NCI-H2227 (cell line): ENCODE data around the gene RHBDD1.

Experiments used
- DNase-seq: peaks from one replicate; lab custom pipeline; 2025; ENCODE audit not compliant: unreplicated experiment; lab: John Stamatoyannopoulos, UW

The RHBDD1 gene

DNA sequence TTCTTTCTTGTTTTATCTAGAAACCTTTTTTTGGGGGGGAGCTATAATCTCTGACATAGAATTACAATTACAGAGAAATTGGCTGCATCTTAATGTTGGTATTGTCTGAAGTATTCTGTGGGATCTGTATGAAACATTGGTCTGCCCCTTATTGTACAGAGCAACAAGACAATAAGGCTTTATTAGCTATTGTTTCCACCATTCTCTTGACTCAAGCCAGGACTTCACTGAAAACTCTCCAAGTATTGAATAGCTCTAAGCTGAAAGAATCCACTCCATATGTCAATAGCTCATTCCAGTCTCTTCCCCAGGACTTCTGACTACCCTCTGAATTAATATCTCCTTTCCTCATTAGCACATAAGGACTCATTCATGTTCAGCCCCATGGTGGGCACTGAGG, 77.8 kb downstream of the RHBDD1 start:
- no peak for DNase-seq

DNA sequence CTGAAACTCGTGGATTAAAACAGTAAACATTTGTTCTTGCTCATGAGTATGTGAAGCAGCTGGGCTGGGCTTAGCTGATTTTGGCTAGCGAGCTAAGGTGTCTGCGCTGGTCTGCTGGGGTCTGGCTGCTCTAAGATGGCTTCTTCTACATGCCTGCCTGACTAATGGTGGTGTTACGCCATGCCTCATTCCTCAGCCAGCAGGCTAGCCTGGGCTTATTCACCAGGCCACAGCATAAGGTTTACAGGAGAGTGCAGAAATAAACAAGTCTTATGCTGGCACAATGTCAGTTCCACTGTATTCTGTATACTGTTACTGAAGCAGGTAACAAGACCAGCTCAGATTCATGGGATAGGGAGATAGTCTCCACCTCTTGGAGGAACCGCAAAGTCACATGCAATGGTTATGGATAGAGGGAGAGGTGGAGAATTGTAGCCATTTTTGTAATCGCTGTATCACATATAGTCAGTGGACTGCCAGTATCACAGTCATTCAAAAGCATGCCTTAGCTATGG, 80.0 kb downstream of the RHBDD1 start:
- no peak for DNase-seq

DNA sequence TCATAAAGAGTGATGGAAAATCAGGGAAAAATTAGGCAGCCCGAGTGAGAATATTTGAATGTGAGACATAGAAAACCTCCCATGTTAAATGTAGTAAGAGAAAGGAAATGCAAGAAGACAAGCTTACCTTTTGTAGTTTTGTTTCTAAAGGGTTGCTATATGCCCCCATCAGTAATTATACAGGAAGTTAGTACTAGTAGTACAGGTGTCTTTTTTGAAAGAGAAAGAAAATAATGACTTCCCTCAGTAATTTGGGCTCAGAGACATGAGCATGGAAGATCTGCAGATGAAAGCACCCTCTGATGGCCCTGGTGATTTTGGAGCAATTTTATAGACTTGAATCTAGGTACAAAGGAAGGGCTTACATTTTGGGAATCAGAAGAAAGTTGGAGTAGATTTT, 80.8 kb downstream of the RHBDD1 start:
- DNase-seq, result no peak

DNA sequence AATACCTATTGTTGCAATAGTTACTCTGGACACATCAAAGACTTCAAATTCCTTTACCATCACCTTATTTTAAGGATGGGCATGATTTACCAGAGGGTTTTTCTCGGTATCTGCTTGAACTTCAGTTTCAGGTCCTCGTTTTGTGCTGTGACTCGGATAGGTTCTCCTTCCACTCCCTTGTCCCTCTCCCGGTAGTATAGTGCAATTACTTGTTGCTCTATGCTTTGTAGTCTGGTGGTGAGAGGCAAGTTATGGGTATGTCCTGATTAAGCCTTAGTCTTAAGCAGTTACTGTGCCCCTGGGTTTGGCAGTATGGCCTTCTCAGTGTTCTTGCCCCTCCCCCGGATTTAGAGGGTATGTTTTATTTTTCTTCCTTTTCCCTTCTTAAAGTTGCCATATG, 96.6 kb downstream of the RHBDD1 start:
- DNase-seq, result no peak

DNA sequence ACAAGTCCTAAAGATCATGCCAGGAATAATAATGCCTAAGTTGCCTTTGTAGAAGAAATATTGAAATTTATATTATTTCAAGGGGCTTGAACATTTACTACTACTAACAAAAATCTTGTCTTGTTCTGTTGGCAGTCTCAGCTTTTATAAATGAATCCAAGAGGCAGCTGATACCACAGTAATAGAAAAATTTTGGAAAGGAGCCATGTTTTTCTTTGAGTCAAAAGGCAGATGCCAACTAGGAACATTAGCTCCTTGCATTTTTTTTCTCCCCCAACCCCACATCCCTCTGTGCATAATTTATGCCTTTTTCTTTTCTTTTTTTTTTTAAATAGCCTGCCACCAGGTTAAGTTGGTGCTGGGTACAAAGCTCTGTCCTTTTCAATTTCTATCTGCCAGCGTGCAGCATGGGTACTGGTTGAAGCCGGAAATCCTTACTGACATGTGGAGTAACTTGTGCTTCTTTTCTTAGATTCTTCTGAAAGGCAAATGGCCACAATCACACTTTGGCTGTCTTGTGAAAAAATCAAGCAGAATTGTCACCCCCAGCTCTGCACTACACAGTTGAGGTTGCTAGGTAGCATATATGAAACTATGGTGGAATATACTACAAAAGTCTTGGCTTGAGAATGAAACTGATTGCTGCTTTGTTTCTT, 98.8 kb downstream of the RHBDD1 start:
- DNase-seq, result no peak

DNA sequence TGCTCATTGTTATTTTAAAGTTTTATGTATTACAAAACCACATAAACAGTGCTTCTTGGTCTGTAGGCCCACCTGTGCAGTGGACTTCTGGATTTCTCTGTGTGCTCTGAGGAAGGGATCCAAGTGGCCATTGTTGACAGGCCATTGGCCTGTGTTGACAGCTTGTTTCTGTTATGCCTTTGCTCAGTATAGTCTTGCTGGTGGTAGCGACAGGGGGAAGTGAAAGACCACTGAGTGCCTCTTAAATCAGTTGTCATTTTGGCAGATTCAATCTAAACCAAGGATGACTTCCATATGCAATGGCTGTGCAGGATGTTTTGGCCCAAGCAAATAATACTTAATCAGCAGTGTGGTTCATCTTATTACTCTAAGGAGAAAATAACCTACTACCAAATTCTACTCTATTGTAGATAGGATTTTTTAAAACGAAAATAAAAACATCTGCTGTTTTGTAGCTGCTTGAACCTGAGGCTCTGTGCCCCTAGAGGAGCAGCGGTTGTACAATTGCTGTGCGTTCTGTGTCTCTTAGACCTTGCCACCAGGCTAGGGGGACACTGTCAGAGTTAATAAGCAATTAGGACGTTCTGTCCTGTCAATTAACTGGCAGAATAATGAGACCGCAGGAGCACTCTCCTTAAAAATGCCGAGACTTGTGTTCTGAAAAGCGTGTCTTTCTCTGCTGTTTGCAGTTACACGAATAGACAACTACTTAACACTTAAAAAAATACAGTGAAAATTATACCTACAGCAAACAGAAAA, 108.2 kb downstream of the RHBDD1 start:
- DNase-seq, result no peak

DNA sequence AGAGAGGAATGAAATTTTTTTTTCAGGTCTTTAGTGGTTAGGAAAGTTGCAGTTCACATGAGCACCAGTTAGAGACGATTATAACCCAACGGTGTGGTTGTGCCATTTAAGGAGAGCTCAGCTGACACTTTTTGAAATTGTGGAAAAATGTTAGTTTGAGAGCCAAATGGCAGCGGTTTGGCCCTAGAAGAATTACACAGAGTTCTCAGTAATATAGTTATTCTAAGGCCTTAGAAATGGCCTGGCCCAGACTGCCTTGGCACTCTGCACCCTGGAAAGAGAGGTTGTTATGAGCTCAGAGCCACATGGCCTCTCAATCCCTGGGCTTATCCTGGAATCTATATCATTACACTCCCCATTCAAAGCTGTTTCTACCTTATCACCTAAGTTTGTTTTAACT, 117.4 kb downstream of the RHBDD1 start:
- DNase-seq, result no peak

DNA sequence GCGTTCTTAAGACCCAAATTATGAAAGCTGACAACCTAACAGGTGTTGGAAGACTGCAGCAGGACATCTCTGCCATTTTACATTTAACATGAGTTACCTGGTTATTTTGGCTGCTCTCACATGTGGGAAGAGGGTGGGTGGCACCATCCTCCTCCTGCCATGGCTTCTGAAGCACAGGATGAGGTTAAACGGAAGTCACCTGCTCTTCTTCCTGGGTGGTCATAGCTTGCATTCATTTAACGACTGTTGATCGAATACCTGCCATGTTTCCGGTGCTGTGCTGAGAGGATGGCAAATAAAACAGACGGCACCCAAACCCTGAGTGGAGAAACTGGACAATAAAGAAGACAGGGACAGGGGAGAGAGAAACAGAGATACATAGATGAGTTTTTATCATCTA, 118.0 kb downstream of the RHBDD1 start:
- DNase-seq, result no peak

DNA sequence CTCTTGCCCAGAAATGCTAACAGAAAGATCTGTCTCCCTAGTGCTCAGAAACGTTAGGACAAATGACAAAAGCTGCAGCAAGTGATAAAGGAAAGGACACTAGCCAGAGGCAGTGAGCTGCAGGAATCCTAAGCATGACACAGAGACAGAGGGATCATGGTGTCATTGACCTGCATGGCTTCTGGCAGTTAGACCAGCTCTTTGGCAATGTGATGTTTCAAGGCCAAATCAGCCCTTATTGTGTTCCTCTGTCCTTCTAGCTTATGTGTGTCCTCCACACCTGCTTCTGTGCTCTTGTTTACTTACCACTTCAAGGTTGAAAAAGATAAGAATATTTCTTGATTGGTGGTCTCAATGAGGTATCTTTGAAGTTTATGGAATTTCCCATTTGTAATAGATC, 120.8 kb downstream of the RHBDD1 start:
- DNase-seq, result no peak

DNA sequence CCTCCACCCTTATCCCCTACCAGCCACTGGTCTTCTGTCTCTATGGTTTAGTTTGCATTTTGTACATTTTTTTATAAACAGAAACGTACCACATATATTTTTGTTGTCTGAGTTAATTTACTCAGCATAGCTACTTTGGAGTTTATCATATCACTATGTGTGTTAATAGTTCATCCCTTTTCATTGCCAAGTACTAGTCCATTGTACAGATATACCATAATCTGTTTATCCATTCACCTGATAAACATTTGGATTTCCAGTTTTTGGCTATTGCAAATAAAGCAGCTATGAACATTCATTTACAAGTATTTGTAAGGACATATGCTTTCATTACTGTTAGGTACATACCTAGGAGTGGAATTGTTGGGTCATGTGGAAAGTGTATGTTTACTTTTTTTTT, 123.6 kb downstream of the RHBDD1 start:
- no peak for DNase-seq

DNA sequence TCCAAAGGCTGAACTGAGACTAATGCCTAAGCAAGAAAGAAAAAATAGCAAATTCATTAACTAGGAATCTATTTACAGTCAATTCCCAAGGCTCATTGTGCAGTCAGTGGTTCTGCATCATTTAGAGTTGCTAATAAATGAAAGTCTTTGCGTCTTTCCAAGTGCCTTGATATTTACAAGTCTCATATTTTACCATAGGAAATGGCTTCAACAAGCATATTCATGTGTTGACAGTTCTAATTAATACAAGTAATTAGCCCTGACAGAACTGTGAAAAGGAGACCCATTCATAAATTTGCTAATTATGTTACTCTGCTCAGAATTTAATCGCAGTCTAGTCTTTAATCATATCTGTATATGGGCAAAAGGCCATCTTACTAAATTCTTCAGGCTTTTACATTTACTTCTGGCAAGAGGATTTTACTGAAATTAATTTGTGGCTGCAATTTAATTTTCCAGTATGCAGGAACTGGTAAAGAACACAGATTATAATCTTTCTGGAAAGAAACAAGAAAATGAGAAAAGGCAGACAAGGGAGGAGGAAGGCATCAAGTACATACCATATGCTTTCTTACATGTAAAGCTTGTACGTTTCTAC, 126.4 kb downstream of the RHBDD1 start:
- no peak for DNase-seq

DNA sequence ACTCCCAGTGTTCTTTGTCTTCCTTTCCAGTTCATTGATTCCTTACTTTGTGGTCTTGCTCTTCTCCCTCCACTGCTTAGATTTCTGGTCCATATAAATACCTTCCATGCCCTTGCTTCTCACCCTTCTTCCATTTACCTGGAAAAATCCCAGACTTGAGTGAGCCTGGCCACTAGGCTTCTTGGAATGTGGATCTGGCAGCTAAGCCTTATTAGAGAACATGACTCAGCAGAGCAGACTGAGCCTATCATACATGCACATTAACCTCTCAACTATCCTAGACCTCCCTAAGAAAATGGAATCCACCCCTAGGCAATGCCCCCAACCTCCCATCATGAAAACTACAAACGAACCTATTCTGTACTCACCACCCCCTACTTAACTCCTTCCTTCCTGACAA, 127.7 kb downstream of the RHBDD1 start:
- DNase-seq, result no peak

DNA sequence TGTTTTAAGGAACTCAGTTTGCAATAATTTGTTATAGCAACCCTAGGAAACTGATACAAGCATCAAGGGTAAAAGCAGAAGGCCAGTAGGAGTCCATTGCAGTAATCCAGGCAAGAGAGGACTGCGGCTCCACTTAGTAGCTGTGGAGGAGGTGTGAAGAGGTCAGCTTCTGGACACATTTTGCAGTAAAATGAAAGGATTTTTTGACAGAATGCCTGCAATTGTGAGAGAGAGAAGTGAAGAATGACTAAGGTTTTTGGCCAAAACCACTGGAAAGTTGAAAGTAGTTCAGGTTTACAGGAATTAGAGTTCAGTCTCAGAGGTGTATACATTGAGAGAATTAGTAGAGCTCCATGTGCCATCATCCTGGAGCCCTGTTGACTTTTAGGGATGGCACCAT, 129.5 kb downstream of the RHBDD1 start:
- DNase-seq, result no peak

DNA sequence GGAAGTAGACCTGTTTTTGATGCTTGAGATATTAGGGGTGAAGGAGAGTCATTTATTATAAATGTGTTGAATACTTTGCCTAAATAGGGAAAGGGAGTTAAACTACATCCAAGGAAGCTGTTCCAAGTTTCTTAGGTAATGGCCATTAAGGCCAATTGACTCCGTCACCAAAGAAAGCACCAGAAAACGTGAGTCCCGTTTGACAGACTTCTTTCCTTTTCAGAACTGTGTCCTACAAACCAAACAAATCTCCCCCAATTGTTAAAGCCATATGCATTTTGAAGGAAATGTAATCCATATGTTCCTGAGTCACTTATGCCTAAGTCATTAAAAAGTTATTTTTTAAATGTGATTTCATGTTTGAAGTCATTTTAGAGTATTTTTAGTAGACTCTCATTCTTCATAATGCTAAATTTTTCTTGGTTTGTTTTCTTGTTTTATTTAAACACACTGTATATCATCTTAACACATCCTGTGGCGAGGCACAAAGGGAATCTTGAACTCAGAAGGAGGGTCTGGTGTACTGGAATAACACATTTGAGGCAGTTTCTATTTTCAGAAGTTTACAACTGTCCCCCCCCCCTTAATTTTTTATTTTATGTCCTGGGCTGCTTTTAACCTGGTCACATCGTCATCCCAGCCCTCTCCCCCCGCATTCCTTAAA, 133.7 kb downstream of the RHBDD1 start:
- no peak for DNase-seq

DNA sequence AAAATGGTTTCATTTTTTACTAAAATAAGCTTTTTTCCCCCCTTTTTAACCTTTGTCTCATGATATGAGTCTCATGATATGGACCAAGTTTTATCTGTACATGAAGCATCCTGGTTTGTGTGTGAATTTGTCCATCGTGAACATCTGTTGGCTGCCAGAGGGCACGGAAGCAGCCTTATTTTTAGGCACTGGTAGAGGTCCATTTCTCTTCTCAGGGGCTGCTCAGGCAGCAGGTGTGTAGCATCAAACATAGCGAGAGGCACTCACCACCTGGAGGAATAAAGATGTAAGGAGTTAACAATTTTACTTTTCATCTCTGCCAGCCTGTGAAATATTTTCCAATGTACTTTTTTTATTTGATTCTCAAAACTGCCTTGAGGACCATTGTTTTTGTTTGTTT, 134.5 kb downstream of the RHBDD1 start:
- DNase-seq, result no peak

DNA sequence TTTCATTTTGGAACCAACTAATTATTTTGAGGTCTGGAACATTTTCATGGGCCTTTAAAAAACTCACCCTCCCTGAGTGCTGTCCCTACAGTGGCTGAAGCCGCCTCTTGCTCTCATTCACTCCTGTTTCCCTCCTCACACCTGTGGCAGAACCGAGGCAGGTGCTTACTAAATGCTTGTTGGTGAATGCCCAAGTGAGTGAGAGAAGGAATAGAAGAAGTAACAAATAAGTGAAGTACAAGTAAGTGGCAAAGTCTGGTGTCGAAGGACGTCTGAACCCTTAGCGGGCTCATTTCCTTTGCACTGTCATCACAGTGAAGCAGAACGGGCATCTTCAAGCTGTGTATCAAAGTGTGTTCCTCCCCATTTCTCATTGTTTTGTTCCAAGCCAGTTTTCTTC, 135.2 kb downstream of the RHBDD1 start:
- DNase-seq, result no peak

DNA sequence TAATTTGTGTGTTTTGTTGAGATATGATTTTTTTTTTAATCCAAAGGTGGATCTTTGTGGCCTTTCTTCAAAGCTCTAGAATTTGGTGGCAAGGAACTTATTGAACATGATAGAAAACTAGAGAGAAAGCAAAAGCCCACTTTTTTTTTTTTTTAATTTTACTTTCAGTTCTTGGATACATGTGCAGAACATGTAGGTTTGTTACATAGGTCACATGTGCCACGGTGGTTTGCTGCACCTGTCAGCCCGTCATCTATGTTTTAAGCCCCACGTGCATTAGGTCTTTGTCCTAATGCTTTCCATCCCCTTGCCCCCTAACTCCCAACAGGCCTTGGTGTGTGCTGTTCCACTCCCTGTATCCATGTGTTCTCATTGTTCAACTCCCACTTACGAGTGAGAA, 135.9 kb downstream of the RHBDD1 start:
- no peak for DNase-seq

DNA sequence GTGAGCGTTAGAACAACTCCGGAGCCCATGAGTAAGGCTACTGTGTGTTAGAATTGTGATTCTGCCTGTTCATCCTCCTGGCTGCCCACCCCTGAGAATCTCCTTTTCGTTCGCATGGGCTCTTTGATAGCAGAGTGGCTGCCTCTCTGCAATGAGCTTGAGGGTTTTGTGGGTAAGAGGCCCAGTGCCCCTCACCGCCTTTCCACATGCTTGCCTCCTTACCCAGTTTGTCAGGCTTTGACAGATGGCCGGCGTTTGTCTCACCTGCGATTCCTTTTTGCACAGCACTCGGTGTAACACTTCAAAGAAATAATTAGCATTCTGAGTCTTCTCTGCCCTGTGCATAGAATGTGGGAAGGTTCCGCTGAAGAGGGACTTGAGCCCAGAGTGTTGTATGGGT, 138.0 kb downstream of the RHBDD1 start:
- DNase-seq, result no peak

DNA sequence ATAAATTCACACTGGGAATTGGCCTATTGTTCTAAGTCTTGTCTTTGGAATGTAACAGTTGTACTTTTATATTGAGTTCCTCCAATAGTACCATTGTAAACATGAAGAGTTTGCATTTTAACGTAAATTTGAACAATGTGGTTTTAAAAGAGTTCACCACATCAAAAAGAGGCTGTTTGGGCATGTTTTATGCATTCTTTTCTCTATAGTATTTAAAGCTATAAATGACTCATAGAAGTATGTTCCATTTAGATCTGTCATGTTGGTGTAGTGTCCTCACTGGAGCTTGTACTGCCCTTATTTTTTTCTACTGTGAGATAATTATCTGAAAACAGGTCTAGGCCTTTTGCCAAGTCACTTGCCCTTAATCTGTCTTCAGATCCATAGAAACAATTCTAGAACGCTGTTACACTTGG, 141.9 kb downstream of the RHBDD1 start:
- DNase-seq, result peak; percentile 13

DNA sequence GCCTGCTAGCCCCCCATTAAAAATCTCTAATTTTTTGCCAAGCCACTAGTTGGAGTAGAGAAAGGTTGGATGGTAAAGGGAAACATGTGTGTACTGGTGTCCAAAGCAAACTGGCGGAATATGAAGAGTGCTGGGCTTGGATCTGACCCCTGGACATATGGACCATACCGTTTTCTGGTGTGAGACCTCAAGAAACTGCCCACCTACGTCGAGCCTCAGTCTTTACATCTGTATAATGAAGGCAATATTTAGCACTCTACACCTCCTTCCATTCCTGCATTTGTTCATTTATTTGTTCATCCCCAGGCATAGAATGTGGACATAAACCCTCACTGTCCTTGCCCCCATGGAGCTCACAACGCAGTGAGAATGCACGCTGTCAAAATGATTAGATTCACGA, 142.4 kb downstream of the RHBDD1 start:
- DNase-seq, result no peak

DNA sequence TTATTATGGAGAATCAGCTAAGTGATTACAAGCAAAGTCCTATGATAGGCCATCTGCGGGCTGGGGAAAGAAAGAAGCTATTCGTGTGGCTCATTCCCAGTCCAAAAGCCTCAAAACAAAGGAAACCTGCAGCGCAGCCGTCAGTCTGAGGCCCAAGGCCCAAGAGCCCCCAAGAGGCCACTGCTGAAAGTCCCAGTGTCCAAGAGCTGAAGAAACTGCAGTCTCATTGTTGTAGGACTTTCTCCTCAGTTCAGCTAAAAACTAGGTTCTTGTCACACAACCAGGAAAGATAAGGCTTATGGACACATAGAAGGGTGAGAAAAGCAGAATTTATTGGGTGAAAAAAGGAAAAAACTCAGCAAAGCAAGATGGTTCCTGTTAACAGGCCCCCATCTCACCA, 143.2 kb downstream of the RHBDD1 start:
- no peak for DNase-seq
